Glutamatergic neuron (in vitro differentiated cells): ENCODE results near the gene TMEM243. TPM values are rescaled to one million over a fixed set of nuclear protein-coding genes. Genes with fewer than 3 reads are reported as not detected.
"Not testable (repeated sequence)": the region's sequence is repeated elsewhere in the genome, so short reads cannot be mapped to it uniquely, and the experiment has no call there.

ENCODE experiments used
- DNase-seq: peaks from one replicate; pipeline ENCODE4 v3.0.0; 2022
- H3K27ac Mint-ChIP-seq: one replicate; pipeline ENCODE4 v1.8.0; 2020; ENCODE audit warnings: mild to moderate bottlenecking, mixed read lengths, inconsistent platforms; ENCODE audit not compliant: unreplicated experiment
- H3K27me3 Mint-ChIP-seq: one replicate; pipeline ENCODE4 v1.8.0; 2020; ENCODE audit warnings: mild to moderate bottlenecking, moderate library complexity, mixed read lengths, inconsistent platforms; ENCODE audit not compliant: unreplicated experiment
- H3K36me3 Mint-ChIP-seq: one replicate; pipeline ENCODE4 v1.8.0; 2020; ENCODE audit warnings: mild to moderate bottlenecking, mixed read lengths, inconsistent platforms; ENCODE audit not compliant: unreplicated experiment
- H3K4me1 Mint-ChIP-seq: one replicate; pipeline ENCODE4 v1.8.0; 2020; ENCODE audit warnings: mild to moderate bottlenecking, low read depth, mixed read lengths, inconsistent platforms; ENCODE audit not compliant: unreplicated experiment
- H3K4me3 Mint-ChIP-seq: one replicate; pipeline ENCODE4 v1.8.0; 2020; ENCODE audit warnings: mild to moderate bottlenecking, mixed read lengths, inconsistent platforms; ENCODE audit not compliant: unreplicated experiment
- H3K9me3 Mint-ChIP-seq: one replicate; pipeline ENCODE4 v1.8.0; 2020; ENCODE audit warnings: mild to moderate bottlenecking, moderate library complexity, mixed read lengths, inconsistent platforms; ENCODE audit not compliant: unreplicated experiment
- total RNA-seq: library from RNA; stranded (reverse); fragmentation: NEBNext Ultra II Directional; extraction: Animal tissue kit (Norgen Biotek cat#: 25700); gene quantifications from one replicate; pipeline ENCODE4 v1.2.1, GENCODE V29; 2021; ENCODE audit not compliant: unreplicated experiment
- TF ChIP-seq, protein P1 (sequence below): fragments of 200-600 bp; sonication (generic); IDR thresholded peaks from one replicate; pipeline ENCODE4 v1.5.0; 2021; ENCODE audit not compliant: partially characterized antibody, unreplicated experiment

Gene TMEM243
- total RNA-seq, 1 donor from 2014 or later, result 4.3 TPM

DNA sequence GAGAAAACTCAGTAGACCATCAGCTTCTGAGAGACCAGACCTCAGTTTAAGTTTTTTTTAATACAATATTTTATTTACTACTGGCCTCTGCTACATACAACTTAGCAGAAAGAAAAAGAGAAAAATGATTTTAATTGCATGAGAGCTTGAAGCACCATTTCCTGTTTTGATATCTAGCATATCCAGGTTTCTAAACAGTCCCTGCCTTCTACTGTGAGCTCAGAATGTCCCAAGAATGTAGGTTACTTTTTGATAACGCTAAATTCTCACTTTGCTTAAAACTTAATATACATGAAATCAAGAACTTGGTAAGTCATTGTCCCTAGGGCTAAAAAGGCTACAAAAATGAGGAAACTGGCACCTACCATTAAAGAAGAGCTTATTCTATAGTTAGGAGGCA is 7.0 kb downstream of the TMEM243 start:
- peaks cover 3% of the 10 kb centered on the region for H3K27me3 Mint-ChIP-seq
- no peak overlapping the region for H3K27ac Mint-ChIP-seq
- no peak for DNase-seq
- peaks cover 6% of the 10 kb centered on the region for H3K36me3 Mint-ChIP-seq
- H3K4me3 Mint-ChIP-seq, result no peak overlapping the region
- TF ChIP-seq, protein P1, sequence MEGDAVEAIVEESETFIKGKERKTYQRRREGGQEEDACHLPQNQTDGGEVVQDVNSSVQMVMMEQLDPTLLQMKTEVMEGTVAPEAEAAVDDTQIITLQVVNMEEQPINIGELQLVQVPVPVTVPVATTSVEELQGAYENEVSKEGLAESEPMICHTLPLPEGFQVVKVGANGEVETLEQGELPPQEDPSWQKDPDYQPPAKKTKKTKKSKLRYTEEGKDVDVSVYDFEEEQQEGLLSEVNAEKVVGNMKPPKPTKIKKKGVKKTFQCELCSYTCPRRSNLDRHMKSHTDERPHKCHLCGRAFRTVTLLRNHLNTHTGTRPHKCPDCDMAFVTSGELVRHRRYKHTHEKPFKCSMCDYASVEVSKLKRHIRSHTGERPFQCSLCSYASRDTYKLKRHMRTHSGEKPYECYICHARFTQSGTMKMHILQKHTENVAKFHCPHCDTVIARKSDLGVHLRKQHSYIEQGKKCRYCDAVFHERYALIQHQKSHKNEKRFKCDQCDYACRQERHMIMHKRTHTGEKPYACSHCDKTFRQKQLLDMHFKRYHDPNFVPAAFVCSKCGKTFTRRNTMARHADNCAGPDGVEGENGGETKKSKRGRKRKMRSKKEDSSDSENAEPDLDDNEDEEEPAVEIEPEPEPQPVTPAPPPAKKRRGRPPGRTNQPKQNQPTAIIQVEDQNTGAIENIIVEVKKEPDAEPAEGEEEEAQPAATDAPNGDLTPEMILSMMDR, result no peak
- peaks cover 7% of the 10 kb centered on the region for H3K9me3 Mint-ChIP-seq
- no peaks in the 10 kb centered on the region for H3K4me1 Mint-ChIP-seq

DNA sequence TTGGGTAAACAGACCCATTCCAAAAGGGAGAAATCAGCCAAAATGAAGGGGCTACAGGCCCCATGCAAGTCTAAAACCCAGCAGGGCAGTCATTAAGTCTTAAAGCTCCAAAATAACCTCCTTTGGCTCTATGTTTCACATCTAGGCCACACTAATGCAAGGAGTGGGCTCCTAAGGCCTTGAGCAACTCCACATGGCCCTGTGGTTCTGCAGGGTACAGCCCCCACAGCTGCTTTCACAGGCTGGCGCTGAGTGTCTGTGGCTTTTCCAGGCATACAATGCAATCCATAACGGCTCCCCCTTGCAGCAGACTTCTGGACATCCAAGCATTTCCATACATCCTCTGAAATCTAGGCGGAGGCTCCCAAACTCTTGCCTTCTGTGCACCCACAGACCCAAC is 9.0 kb downstream of the TMEM243 start:
- H3K4me1 Mint-ChIP-seq, result no peaks in the 10 kb centered on the region
- no peak overlapping the region for H3K27ac Mint-ChIP-seq
- peaks cover 15% of the 10 kb centered on the region for H3K9me3 Mint-ChIP-seq
- H3K4me3 Mint-ChIP-seq, result no peak overlapping the region
- TF ChIP-seq, protein P1, result no peak
- peaks cover 6% of the 10 kb centered on the region for H3K27me3 Mint-ChIP-seq
- DNase-seq, result no peak
- peaks cover 16% of the 10 kb centered on the region for H3K36me3 Mint-ChIP-seq

DNA sequence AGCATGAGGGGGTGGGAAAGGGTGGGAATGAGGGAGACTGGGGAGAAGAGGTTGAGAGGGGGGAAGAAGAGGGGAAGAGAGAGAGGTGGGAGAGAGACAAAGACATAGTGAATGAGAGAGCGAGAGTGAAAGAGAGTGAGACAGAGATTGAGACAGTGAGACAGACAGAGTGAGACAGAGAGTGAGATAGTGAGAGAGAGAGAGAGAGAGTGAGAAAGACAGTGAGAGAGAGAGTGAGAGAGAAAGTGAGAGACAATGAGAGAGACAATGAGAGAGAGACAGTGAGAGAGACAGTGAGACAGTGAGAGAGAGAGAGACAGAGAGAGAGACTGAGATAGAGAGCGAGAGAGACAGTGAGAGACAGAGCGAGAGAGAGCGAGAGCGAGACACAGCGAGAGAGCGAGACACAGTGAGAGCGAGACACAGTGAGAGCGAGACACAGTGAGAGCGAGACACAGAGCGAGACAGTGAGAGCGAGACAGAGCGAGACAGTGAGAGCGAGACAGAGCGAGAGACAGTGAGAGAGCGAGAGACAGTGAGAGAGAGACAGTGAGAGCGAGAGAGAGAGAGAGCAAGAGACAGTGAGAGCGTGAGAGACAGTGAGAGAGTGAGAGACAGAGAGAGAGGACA is 10.1 kb downstream of the TMEM243 start:
- TF ChIP-seq, protein P1, result no peak
- Mint-ChIP-seq H3K27ac (no peak overlapping the region), H3K4me1 (no peaks in the 10 kb centered on the region), H3K36me3 (peaks cover 20% of the 10 kb centered on the region), H3K27me3 (peaks cover 6% of the 10 kb centered on the region), H3K9me3 (peaks cover 18% of the 10 kb centered on the region), H3K4me3 (no peak overlapping the region)
- DNase-seq, result no peak

DNA sequence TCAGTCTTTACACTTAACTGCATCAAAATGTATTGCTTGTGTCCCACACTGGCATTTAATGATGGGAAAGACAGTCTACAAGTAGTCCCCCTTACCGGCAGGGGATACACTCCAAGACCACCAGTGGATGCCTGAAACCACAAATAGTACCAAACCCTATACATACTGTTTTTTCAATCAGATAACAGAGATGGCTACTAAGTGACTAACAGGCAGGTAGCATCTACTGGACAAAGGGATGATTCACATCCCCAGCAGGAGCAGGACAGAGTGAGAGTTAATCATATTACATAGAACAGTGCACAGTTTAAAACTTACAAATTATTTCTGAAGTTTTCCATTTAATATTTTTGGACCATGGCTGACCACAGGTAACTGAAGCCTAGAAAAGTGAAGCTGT is 13.2 kb downstream of the TMEM243 start:
- TF ChIP-seq, protein P1, result no peak
- H3K27ac Mint-ChIP-seq, result no peak overlapping the region
- peaks cover 2% of the 10 kb centered on the region for H3K4me1 Mint-ChIP-seq
- H3K9me3 Mint-ChIP-seq, result peaks cover 31% of the 10 kb centered on the region
- no peak for DNase-seq
- peaks cover 33% of the 10 kb centered on the region for H3K36me3 Mint-ChIP-seq
- peaks cover 8% of the 10 kb centered on the region for H3K27me3 Mint-ChIP-seq
- no peak overlapping the region for H3K4me3 Mint-ChIP-seq

DNA sequence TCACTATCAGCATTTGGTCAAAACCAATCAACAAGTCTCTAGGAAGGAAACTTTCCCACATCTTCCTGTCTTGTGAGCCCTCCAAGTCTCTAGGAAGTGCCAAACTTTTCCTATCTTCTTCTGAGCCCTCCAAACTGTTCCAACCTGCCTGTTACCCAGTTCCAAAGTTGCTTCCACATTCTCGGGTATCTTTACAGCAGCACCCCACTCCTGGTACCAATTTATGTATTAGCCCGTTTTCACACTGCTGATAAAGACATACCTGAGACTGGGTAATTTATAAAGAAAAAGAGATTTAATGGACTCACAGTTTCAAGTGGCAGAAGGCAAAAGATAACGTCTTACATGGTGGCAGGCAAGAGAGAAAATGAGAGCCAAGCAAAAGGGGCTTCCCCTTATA is 13.8 kb downstream of the TMEM243 start:
- not testable (repeated sequence) for DNase-seq, H3K27me3 Mint-ChIP-seq, H3K27ac Mint-ChIP-seq, H3K4me1 Mint-ChIP-seq, H3K4me3 Mint-ChIP-seq
- H3K36me3 Mint-ChIP-seq, result peaks cover 33% of the 10 kb centered on the region
- peaks cover 31% of the 10 kb centered on the region for H3K9me3 Mint-ChIP-seq
